Stimulated activated effector memory CD8-positive, alpha-beta T cell treated with anti-CD3 and anti-CD28 coated beads, Interleukin-12 subunit alpha, Interleukin-12 subunit beta, amount 100 ng/mL, for 72 hours (primary cell): ENCODE results near the gene PRIMPOL.
"Not testable (repeated sequence)": the region's sequence is repeated elsewhere in the genome, so short reads cannot be mapped to it uniquely, and the experiment has no call there.

Experiments used
- ATAC-seq: fragments of 150-1000 bp; cut with Tn5 transposase; 2 replicates; pipeline ENCODE4 v1.10.0; 2021
- DNase-seq, 2 donors: peaks; one replicate each; pipeline ENCODE4 v3.0.0; 2021 to 2022; ENCODE audit warnings: low spot score in 2 of 2
- H3K27ac Mint-ChIP-seq: one replicate; pipeline ENCODE4 v1.8.0; 2022; ENCODE audit warnings: mild to moderate bottlenecking, mixed read lengths
- H3K36me3 Mint-ChIP-seq: one replicate; pipeline ENCODE4 v1.8.0; 2022; ENCODE audit warnings: mild to moderate bottlenecking, mixed read lengths
- H3K4me1 Mint-ChIP-seq: one replicate; pipeline ENCODE4 v1.8.0; 2022; ENCODE audit warnings: mixed read lengths
- H3K4me3 Mint-ChIP-seq: one replicate; pipeline ENCODE4 v1.8.0; 2022; ENCODE audit warnings: mild to moderate bottlenecking, mixed read lengths
- H3K9me3 Mint-ChIP-seq: one replicate; pipeline ENCODE4 v1.8.0; 2022; ENCODE audit warnings: mixed read lengths

Gene PRIMPOL, protein sequence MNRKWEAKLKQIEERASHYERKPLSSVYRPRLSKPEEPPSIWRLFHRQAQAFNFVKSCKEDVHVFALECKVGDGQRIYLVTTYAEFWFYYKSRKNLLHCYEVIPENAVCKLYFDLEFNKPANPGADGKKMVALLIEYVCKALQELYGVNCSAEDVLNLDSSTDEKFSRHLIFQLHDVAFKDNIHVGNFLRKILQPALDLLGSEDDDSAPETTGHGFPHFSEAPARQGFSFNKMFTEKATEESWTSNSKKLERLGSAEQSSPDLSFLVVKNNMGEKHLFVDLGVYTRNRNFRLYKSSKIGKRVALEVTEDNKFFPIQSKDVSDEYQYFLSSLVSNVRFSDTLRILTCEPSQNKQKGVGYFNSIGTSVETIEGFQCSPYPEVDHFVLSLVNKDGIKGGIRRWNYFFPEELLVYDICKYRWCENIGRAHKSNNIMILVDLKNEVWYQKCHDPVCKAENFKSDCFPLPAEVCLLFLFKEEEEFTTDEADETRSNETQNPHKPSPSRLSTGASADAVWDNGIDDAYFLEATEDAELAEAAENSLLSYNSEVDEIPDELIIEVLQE

DNA sequence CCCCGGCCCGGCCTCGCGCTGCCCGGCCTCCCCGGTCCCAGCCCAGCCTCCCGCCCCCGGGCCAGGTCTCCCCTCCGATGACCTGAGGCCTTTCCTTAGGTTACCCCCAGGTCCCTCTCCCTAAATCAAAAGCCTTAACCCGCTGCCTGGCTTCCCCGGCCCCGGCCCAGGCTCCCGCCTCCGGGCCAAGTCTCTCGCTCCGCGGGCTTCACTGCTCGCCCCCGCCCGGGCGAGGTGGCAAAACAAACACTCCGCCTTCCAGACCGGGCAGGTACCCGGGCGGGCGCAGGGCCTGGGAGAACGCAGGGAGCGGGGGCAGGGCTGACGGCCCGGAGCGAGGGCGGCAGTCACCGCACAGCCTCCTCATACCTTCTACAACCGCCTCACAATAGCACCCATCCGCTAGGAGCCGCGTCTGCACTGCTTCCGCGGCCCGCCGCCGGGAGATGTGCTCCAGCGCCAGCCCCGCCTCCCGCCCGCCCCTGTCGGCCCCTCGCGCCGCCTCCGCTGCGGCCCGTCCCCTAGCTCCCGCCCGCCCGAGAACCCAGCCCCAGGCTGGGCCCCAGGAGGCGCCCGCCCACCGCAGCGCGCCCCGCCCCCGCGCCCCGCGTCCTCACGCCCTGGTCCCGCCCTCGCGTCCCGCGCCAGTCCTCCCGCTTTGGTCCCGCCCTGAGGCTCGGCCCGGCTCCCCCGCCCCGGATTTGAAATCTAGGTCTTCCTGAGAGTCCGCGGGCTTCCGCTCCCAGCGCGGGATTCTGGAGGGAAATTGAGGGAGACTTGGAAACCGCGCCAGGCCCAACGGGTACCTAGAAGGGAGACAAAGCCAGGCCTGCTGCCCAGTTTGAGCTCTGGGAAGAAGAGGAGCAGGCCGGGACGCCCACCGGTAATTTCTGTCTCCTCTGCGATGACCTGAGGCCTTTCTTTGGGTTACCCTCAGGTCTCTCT is at the start of gene PRIMPOL, which contains the start of gene CASP3:
TSS of gene PRIMPOL (plus strand) at position 713 of the 945 bp plus-strand sequence. CDS start 7,403 bp downstream, outside the sequence.
TSS of gene CASP3 (minus strand) at position 422 of the 945 bp plus-strand sequence. CDS start 10,994 bp downstream, outside the sequence.
- H3K4me3 Mint-ChIP-seq = peak within 1 kb of the TSS; percentile 98
- DNase-seq (peak; percentile 94 to 97), ATAC-seq (peak; percentile 89)
- H3K9me3 Mint-ChIP-seq = no peaks in the 10 kb centered on the region
- peak within 1 kb of the TSS; percentile 98 for H3K27ac Mint-ChIP-seq
- peaks cover 56% of the 10 kb centered on the region for H3K36me3 Mint-ChIP-seq
- H3K4me1 Mint-ChIP-seq = peaks cover 58% of the 10 kb centered on the region

DNA sequence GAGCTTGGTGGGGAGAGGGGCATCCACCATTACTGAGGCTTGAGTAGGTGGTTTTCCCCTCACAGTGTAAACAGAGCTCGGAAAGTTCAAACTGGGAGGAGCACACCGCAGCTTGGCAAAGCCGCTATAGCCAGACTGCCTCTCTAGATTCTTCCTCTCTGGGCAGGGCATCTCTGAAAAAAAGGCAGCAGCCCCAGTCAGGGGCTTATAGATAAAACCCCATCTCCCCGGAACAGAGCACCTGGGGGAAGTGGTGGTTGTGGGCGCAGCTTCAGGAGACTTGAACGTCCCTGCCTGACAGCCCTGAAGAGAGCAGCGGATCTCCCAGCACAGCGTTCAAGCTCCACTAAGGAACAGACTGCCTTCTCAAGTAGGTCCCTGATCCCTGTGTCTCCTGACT is 48.6 kb upstream of the PRIMPOL start:
- not testable (repeated sequence) for H3K4me3 Mint-ChIP-seq, H3K36me3 Mint-ChIP-seq, H3K9me3 Mint-ChIP-seq, H3K27ac Mint-ChIP-seq, DNase-seq, H3K4me1 Mint-ChIP-seq, ATAC-seq

DNA sequence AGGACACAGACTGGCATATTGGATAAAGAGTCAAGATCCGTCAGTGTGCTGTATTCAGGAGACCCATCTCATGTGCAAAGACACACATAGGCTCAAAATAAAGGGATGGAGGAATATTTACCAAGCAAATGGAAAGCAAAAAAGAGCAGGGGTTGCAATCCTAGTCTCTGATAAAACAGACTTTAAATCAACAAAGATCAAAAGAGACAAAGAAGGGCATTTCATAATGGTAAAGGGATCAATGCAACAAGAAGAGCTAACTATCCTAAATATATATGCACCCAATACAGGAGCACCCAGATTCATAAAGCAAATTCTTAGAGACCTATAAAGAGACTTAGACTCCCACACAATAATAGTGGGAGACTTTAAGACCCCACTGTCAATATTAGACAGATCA is 46.7 kb upstream of the PRIMPOL start:
- not testable (repeated sequence) for H3K4me1 Mint-ChIP-seq, H3K27ac Mint-ChIP-seq, H3K4me3 Mint-ChIP-seq, ATAC-seq, H3K36me3 Mint-ChIP-seq, H3K9me3 Mint-ChIP-seq, DNase-seq

DNA sequence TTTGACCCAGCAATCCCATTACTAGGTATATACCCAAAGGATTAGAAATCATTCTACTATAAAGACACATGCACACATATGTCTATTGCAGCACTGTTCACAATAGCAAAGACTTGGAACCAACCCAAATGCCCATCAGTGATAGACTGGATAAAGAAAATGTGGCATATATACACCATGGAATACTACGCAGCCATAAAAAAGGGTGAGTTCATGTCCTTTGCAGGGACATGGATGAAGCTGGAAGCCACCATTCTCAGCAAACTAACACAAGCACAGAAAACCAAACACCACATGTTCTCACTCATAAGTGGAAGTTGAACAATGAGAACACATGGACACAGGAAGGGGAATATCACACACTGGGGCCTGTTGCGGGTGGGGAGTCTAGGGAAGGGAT is 42.1 kb upstream of the PRIMPOL start:
- ATAC-seq, H3K4me1 Mint-ChIP-seq, H3K27ac Mint-ChIP-seq, H3K9me3 Mint-ChIP-seq, H3K36me3 Mint-ChIP-seq, DNase-seq, H3K4me3 Mint-ChIP-seq: not testable (repeated sequence)

DNA sequence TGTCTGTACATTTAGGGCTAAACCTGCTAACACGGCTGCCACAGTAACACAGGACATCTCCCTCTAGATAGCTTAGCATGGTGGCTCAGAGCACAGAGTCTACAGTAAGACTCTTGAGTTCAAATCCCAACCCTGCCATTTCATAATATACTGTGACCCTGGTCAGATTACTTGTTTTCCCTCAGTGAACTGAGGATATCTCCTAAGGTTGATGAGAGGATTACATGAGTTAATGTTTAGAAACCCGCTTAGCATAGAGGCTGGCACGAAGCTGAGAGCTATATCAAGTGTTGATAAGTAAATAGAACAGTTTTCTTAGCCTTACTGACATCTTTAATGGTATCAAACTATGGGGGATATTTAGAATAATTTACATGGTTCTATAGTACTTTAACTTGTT is 37.5 kb upstream of the PRIMPOL start:
- no peak for DNase-seq

DNA sequence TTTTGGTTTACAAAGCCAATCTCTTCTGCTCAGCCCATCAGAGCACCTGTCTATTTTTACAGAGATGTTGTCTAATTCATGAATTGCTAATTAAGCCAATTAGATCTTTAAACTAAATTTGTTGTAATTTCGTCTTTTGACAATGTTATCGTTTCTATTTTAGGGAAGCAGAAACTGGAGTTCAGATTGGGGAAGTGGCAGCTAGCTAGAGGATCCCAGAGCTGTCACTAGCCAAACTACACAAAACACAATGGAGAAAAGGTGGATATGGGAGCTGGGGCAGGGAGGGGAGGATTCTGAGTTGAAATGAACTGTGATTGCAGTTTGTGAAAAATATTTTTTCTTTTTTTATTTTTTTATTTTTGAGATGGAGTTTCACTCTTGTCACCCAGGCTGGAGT is 36.1 kb upstream of the PRIMPOL start:
- ATAC-seq (no peak), DNase-seq (no peak)
- H3K27ac Mint-ChIP-seq = no peak overlapping the region
- H3K36me3 Mint-ChIP-seq = no peaks in the 10 kb centered on the region
- no peaks in the 10 kb centered on the region for H3K4me1 Mint-ChIP-seq
- no peak overlapping the region for H3K4me3 Mint-ChIP-seq
- peaks cover 3% of the 10 kb centered on the region for H3K9me3 Mint-ChIP-seq

More for the DNA sequence above, 37.5 kb upstream of the PRIMPOL start:
- H3K27ac Mint-ChIP-seq = no peak overlapping the region
- H3K9me3 Mint-ChIP-seq = peaks cover 3% of the 10 kb centered on the region
- H3K4me3 Mint-ChIP-seq = no peak overlapping the region
- no peak for ATAC-seq
- no peaks in the 10 kb centered on the region for H3K36me3 Mint-ChIP-seq
- no peaks in the 10 kb centered on the region for H3K4me1 Mint-ChIP-seq

DNA sequence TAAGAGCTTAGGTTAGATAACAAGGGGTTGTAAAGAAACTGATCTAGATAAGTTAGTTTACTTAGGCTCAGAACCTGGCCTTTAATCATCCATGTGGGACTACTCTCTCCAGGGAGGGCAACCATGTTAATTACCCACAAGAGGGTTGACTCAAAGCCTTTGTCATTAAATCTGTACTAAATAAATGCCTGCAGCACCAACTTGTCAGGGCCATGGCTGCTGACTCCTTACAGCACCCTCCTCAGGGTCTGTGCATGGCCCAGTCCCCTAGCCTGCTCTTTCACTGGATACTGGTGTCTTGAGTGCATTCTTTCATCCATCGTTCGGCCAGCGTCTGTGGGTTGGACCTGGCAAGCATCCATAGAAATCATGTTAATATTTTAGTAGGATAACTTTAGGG is 35.0 kb upstream of the PRIMPOL start:
- ATAC-seq (no peak), DNase-seq (no peak)
- H3K4me1 Mint-ChIP-seq = no peaks in the 10 kb centered on the region
- H3K36me3 Mint-ChIP-seq = no peaks in the 10 kb centered on the region
- peaks cover 3% of the 10 kb centered on the region for H3K9me3 Mint-ChIP-seq
- H3K4me3 Mint-ChIP-seq = no peak overlapping the region
- H3K27ac Mint-ChIP-seq = no peak overlapping the region

DNA sequence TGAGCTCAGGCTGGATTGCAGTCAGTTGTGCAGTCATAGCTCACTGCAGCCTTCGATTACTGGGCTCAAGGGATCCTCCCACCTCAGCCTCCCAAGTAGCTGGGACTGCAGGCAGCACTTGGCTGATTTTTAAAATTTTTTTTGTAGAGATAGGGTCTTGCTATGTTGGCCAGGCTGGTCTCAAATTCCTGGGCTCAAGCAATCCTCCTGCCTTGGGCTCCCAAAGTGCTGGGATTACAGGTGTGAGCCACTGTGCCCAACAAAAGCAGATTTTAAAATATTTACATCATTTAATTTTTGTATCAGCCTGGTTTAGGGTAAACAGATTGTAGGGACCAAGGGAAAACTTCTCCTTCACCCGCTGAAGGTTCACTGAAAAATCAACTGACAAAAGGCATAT is 33.4 kb upstream of the PRIMPOL start:
- ATAC-seq, H3K27ac Mint-ChIP-seq, H3K4me1 Mint-ChIP-seq, H3K36me3 Mint-ChIP-seq, DNase-seq, H3K9me3 Mint-ChIP-seq, H3K4me3 Mint-ChIP-seq: not testable (repeated sequence)

DNA sequence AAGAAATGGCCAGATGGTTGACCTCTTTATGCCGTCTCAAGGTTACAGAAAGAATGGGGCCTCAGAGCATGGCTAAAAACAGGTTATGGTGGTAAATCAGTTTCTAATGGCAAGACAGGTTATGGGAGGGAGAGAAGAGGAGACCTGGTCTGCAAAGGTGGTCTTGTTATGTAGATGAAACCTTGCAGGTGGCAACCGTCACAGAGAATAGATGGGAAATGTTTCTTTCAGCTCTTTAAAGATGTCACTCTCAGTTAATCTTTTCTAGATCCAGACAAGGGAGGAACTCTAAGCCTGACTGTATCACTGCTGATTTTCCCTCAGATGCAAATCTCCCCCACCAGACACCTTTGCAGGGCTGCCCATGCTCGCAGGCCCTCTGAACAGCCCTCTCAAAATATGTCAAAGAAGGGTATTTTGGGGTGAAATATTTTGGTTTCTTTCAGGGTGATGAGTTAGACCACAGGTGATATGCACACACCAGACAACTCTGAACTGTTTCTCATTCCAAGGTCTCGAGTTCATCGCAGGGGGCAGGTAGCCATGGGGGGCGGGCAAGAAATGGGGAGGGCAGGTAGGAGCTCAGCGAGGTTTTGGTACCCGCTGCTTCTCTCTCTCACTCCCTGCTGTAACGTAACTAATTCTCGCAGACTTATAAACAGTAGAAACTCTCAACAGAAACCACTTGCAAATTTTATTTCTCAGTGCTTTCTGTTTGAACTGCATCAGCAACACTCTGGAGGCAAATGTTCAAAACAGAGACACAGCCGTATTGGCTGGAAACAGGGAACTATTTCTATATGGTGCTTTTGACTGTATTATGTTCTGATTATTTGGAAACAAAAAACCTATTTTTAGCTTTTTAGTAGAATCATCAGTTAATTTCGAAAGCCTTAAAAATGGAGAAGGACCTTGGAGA is 32.6 kb upstream of the PRIMPOL start:
- no peak for DNase-seq
- H3K4me1 Mint-ChIP-seq = no peaks in the 10 kb centered on the region
- no peak overlapping the region for H3K4me3 Mint-ChIP-seq
- no peak overlapping the region for H3K27ac Mint-ChIP-seq
- no peak for ATAC-seq
- H3K9me3 Mint-ChIP-seq = peaks cover 3% of the 10 kb centered on the region
- no peaks in the 10 kb centered on the region for H3K36me3 Mint-ChIP-seq

DNA sequence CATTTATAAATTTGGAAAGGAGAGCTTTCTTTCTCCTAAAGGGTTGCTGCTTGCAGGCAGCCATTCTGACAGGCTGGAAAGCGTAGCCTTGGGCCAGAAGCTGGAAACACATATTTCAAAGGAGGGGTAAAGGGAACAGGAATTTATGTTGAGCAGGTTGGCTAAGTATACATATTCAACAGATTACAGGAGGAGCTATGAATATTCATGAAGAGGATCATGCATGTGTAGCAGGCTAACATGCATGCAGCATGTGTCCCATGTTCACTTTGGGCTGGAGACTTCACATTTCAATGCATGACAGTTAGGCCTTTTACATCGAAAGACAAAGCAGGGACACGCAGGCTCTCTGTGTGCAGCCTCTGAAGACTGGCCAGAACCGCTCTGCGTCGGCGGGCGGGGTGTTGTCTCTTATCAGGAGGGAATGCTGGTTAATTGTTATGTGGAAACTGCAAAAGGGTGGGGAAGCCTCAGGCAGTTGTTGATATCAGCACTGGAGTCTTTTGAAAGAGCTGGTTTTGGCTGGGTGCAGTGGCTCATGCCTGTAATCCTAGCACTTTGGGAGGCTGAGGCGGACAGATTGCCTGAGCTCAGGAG is 31.8 kb upstream of the PRIMPOL start:
- no peak for DNase-seq
- no peak overlapping the region for H3K4me3 Mint-ChIP-seq
- H3K36me3 Mint-ChIP-seq = no peaks in the 10 kb centered on the region
- no peak overlapping the region for H3K27ac Mint-ChIP-seq
- H3K4me1 Mint-ChIP-seq = no peaks in the 10 kb centered on the region
- H3K9me3 Mint-ChIP-seq = peaks cover 3% of the 10 kb centered on the region
- no peak for ATAC-seq

DNA sequence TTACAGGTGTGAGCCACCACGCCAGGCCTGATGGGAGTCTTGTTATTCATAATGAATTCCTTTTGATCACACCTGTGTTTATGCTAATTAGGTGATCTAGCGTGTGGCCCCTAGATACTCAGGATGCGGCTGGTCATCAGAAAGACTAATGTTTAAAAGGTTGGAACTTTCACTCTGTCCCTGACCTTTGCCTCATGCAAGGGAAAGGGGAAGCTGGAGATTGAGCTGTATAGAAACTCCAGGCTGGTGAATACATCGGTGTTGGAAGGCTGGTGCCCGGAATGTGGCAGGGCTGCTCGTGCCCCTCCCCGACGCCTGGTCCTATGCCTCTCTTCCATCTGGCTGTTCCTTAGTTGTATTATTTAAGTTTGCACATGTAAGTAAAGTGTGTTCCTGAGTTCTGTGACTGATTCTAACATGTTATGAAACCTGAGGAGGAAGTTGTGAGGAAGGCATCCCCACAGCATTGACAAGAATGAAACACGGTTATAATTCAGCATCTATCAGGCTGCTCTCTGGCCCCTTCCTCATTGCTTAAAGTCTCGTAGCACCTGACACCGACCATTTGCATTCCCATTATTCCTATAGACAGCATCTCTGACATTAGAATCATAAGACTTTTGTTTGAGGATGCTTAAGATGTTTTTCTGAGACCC is 29.2 kb upstream of the PRIMPOL start:
- Mint-ChIP-seq H3K4me3 (no peak overlapping the region), H3K9me3 (no peaks in the 10 kb centered on the region), H3K4me1 (peaks cover 11% of the 10 kb centered on the region), H3K27ac (no peak overlapping the region), H3K36me3 (peaks cover 16% of the 10 kb centered on the region)
- no peak for DNase-seq
- no peak for ATAC-seq

DNA sequence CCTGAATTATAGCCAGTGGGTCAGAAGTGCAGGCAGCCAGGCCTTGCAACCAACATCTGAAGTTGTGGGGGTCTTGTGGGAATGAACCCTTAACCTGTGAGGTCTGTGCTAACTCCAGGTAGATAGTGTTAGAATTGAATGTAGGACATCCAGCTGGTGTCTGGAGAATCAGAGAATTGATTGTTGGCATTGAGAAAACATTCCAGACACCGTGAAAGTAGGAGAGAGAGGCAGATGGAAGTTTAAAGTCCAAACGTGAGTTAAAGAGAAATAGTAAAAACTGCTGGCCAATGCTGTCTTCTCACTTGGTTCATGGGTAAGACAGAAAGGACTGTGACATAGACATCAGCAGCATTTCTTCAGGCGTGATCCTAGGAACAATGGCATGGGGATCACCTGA is 28.0 kb upstream of the PRIMPOL start:
- peaks cover 15% of the 10 kb centered on the region for H3K4me1 Mint-ChIP-seq
- H3K36me3 Mint-ChIP-seq = peaks cover 26% of the 10 kb centered on the region
- H3K4me3 Mint-ChIP-seq = no peak overlapping the region
- DNase-seq (no peak), ATAC-seq (no peak)
- H3K9me3 Mint-ChIP-seq = no peaks in the 10 kb centered on the region
- no peak overlapping the region for H3K27ac Mint-ChIP-seq

DNA sequence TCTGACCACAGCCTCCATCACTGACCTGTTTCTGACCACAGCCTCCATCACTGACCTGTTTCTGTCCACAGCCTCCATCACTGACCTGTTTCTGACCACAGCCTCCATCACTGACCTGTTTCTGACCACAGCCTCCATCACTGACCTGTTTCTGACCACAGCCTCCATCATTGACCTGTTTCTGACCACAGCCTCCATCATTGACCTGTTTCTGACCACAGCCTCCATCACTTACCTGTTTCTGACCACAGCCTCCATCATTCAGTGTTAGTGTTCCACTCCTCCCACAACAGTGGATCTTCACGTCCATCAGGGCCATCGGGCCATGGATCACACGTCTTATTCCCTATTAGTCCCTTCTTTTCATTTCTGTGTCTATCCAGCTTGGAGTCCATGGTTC is 25.0 kb upstream of the PRIMPOL start:
- ATAC-seq, DNase-seq, H3K9me3 Mint-ChIP-seq: not testable (repeated sequence)
- Mint-ChIP-seq H3K4me3 (peak overlapping the region; percentile 15), H3K36me3 (peaks cover 56% of the 10 kb centered on the region), H3K4me1 (peaks cover 28% of the 10 kb centered on the region), H3K27ac (peak overlapping the region; percentile 65)
